Ovary (tissue), 9 donors: ENCODE results near the gene POU6F2. TPM values are rescaled to one million over a fixed set of nuclear protein-coding genes. Genes with fewer than 3 reads are reported as not detected.

ENCODE experiments used
- DNase-seq, 5 donors: peaks; one replicate each; pipeline ENCODE4 v3.0.0-alpha.2; 2019 to 2020
- H3K27ac ChIP-seq, 2 donors: fragments of 200-600 bp; one replicate each; pipeline versions ENCODE4 v1.5.1 to v1.8.0; 2019 to 2022
- H3K27me3 ChIP-seq: fragments of 200-600 bp; one replicate; pipeline ENCODE4 v1.8.0; 2022
- H3K36me3 ChIP-seq: fragments of 200-600 bp; sonication (generic); one replicate; pipeline ENCODE4 v1.5.1; 2019
- H3K4me1 ChIP-seq: one replicate; pipeline ENCODE4 v1.8.1; 2013; ENCODE audit warnings: mild to moderate bottlenecking, moderate library complexity; ENCODE audit not compliant: insufficient read depth
- H3K4me3 ChIP-seq: fragments of 200-600 bp; sonication (generic); one replicate; pipeline ENCODE4 v1.5.1; 2017
- H3K9me3 ChIP-seq, 2 donors: fragments of 200-600 bp in 1 of 2; sonication (generic) in 1 of 2; one replicate each; pipeline versions ENCODE4 v1.5.1 to v1.8.1; 2013 to 2019; ENCODE audit warnings: mild to moderate bottlenecking in 1 of 2, moderate library complexity in 1 of 2
- CTCF ChIP-seq, 3 donors: fragments of 450-650 bp in 2 of 3; fragments of 200-600 bp in 1 of 3; IDR thresholded peaks; one replicate each; pipeline versions ENCODE4 v1.5.1 to v1.8.0; 2016 to 2022; ENCODE audit warnings: antibody characterized with exemption in 3 of 3, mild to moderate bottlenecking in 1 of 3
- EP300 ChIP-seq: sonication (generic); formaldehyde crosslinking; IDR thresholded peaks from one replicate; pipeline ENCODE4 v1.6.1; 2017; ENCODE audit warnings: antibody characterized with exemption
- POLR2A ChIP-seq: fragments of 450-650 bp; IDR thresholded peaks from one replicate; pipeline ENCODE4 v1.6.1; 2017; ENCODE audit warnings: antibody characterized with exemption, mild to moderate bottlenecking, moderate library complexity
- WGBS, 3 donors: extraction: QIAGEN DNeasy Blood & Tissue Kit in 1 of 3; methylation state at CpG; one replicate each; pipeline versions ENCODE4 v1.1.5 to v1.1.7; 2013 to 2017; 5-methylcytosine and 5-hydroxymethylcytosine counted together
- intact Hi-C, 4 donors: fragments of 100-400 bp; cut with DNase I; formaldehyde crosslinking; loops; one replicate each; pipeline versions ENCODE4 v1.11.0 to v1.15.1; 2022 to 2023
- polyA plus RNA-seq, 2 donors: library from polyadenylated mRNA; stranded (reverse); fragments of 200-250 nt in 1 of 2; fragments of 350-450 nt in 1 of 2; fragmentation: Illumina TruSeq in 1 of 2; extraction: RNeasy Lipid Tissue Mini Kit (QIAGEN cat#74804) in 1 of 2; gene quantifications; one replicate each; pipeline ENCODE4 v1.2.3, GENCODE V29; 2013 to 2014
- total RNA-seq, 7 donors: library from RNA; depleted of rRNA in 2 of 7; stranded (reverse); fragments of >200 nt in 2 of 7; fragmentation: NEBNext Ultra II Directional in 3 of 7; extraction: Animal tissue kit (Norgen Biotek cat#: 25700) in 3 of 7; gene quantifications; one replicate each; pipeline versions ENCODE4 v1.1.0 to v1.2.4, GENCODE V29; 2016 to 2023
- donor health status: DM: no; HTN: no; CAD: no; lungs with moderate emphysema.
- donor health status: DM: no; HTN: no; CAD: no.
- donor health status: Bipolar disorder and iron deficiency.
- donor health status: DM: yes; HTN: yes; CAD: no.
- donor health status: DM: no; HTN: no; CAD: no.
- donor health status: DM: yes; HTN: yes; CAD: no.

Gene POU6F2
- total and polyA plus RNA-seq, 9 donors = 0.17 to 2.0 (median 0.61) TPM

- Histone ChIP-seq H3K27ac (no peak overlapping the region), H3K27me3 (no peaks in the 10 kb centered on the region), H3K36me3 (no peaks in the 10 kb centered on the region), H3K4me3 (no peak overlapping the region), H3K4me1 (no peaks in the 10 kb centered on the region), H3K9me3 (no peaks in the 10 kb centered on the region)
- 31 to 54% (median 34%) methylated on average over 8 of the region's 8 CpGs for WGBS, 3 donors
- DNase-seq = no peak
- intact Hi-C loops = no loop called here
- TF ChIP-seq CTCF (IDR thresholded peaks at IDR 0.05) = no peak
- no peak for TF ChIP-seq POLR2A
- TF ChIP-seq EP300 = no peak
Observed at GRCh38 chr7:39168403-39169098, 190.8 kb downstream of the POU6F2 start.

DNA sequence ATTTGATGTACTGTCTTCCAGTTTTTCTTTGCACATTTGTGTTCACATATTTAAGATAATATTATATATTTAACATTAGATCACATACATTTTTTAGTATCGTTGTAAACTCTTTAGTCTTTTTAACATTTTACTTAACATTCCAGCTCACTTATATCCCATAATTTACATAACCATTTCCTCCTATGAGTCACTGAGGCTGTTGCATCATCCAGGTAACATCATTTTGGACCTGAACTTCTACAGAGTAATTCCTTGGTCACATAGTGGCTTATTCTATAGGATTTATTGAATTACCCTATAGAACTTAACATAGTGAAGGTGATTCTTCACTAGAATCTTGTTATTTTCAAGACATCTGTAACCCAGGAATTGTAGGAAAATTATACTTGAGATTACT, 194.4 kb downstream of the POU6F2 start:
- 50 to 57% (median 54%) methylated on average over 1 of the region's 1 CpG for WGBS, 3 donors
- Histone ChIP-seq H3K4me3 (no peak overlapping the region), H3K27ac (no peak overlapping the region), H3K36me3 (no peaks in the 10 kb centered on the region), H3K4me1 (no peaks in the 10 kb centered on the region), H3K9me3 (no peaks in the 10 kb centered on the region), H3K27me3 (no peaks in the 10 kb centered on the region)
- no peak for DNase-seq
- intact Hi-C loops = no loop called here
- no peak for TF ChIP-seq EP300
- no peak for TF ChIP-seq POLR2A
- TF ChIP-seq CTCF (IDR thresholded peaks at IDR 0.05) = no peak

- no peaks in the 10 kb centered on the region for H3K4me1 ChIP-seq
- H3K27ac ChIP-seq = no peak overlapping the region
- no peak overlapping the region for H3K4me3 ChIP-seq
- TF ChIP-seq EP300 (no peak), POLR2A (no peak), CTCF (IDR thresholded peaks at IDR 0.05) (no peak)
- WGBS, 3 donors = 78 to 86% (median 84%) methylated on average over 3 of the region's 3 CpGs
- no peaks in the 10 kb centered on the region for H3K36me3 ChIP-seq
- no peak for DNase-seq
- H3K9me3 ChIP-seq = no peaks in the 10 kb centered on the region
- no peaks in the 10 kb centered on the region for H3K27me3 ChIP-seq
- intact Hi-C loops = no loop called here
Observed at GRCh38 chr7:39181398-39181797, 203.7 kb downstream of the POU6F2 start.

- TF ChIP-seq EP300 (no peak), CTCF (IDR thresholded peaks at IDR 0.05) (no peak), POLR2A (no peak)
- Histone ChIP-seq H3K9me3 (no peaks in the 10 kb centered on the region), H3K4me1 (no peaks in the 10 kb centered on the region), H3K4me3 (no peak overlapping the region), H3K27me3 (no peaks in the 10 kb centered on the region), H3K27ac (no peak overlapping the region), H3K36me3 (no peaks in the 10 kb centered on the region)
- 46 to 62% (median 47%) methylated on average over 2 of the region's 2 CpGs for WGBS, 3 donors
- intact Hi-C loops = no loop called here
- no peak for DNase-seq
Observed at GRCh38 chr7:39183796-39184195, 206.1 kb downstream of the POU6F2 start.
